ENCODE data around the gene WNK2.

DNA sequence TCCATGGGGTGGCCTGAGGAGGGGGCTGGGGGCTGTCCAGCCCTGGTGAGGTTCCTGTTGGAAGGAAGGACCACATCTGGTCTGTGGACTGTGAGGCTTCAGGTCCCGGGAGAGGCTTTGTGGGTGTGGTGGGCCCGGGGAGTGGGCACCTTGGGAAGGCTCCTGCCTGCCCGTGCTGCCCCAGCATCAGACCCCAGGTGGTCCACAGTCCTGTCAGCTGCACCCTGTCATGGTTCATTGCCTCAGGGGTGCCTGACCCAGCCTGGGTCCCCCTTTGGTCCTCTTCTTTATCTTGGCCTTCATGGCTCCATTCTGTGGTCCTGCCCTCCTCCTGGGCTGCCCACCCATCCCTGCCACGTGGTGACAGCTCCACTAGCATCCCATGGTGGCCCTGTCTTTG lies 36.7 kb downstream of the WNK2 start:
- TF ChIP-seq, protein P1, sequence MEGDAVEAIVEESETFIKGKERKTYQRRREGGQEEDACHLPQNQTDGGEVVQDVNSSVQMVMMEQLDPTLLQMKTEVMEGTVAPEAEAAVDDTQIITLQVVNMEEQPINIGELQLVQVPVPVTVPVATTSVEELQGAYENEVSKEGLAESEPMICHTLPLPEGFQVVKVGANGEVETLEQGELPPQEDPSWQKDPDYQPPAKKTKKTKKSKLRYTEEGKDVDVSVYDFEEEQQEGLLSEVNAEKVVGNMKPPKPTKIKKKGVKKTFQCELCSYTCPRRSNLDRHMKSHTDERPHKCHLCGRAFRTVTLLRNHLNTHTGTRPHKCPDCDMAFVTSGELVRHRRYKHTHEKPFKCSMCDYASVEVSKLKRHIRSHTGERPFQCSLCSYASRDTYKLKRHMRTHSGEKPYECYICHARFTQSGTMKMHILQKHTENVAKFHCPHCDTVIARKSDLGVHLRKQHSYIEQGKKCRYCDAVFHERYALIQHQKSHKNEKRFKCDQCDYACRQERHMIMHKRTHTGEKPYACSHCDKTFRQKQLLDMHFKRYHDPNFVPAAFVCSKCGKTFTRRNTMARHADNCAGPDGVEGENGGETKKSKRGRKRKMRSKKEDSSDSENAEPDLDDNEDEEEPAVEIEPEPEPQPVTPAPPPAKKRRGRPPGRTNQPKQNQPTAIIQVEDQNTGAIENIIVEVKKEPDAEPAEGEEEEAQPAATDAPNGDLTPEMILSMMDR (IDR thresholded peaks at IDR 0.05; ENCODE audit: insufficient read depth, low read length): no peak
- TF ChIP-seq POLR2AphosphoS5 (IDR thresholded peaks at IDR 0.05; ENCODE audit: low read depth): no peak
- TF ChIP-seq, protein P2, sequence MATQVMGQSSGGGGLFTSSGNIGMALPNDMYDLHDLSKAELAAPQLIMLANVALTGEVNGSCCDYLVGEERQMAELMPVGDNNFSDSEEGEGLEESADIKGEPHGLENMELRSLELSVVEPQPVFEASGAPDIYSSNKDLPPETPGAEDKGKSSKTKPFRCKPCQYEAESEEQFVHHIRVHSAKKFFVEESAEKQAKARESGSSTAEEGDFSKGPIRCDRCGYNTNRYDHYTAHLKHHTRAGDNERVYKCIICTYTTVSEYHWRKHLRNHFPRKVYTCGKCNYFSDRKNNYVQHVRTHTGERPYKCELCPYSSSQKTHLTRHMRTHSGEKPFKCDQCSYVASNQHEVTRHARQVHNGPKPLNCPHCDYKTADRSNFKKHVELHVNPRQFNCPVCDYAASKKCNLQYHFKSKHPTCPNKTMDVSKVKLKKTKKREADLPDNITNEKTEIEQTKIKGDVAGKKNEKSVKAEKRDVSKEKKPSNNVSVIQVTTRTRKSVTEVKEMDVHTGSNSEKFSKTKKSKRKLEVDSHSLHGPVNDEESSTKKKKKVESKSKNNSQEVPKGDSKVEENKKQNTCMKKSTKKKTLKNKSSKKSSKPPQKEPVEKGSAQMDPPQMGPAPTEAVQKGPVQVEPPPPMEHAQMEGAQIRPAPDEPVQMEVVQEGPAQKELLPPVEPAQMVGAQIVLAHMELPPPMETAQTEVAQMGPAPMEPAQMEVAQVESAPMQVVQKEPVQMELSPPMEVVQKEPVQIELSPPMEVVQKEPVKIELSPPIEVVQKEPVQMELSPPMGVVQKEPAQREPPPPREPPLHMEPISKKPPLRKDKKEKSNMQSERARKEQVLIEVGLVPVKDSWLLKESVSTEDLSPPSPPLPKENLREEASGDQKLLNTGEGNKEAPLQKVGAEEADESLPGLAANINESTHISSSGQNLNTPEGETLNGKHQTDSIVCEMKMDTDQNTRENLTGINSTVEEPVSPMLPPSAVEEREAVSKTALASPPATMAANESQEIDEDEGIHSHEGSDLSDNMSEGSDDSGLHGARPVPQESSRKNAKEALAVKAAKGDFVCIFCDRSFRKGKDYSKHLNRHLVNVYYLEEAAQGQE (IDR thresholded peaks at IDR 0.05; ENCODE audit: insufficient replicate concordance, low read depth): no peak

Data from HL-60 (cell line).